Neural cell (in vitro differentiated cells): Measurements from ENCODE around the gene SETBP1.

Experiments used
- CTCF ChIP-seq: fragments of 450-650 bp; IDR thresholded peaks from 2 replicates; pipeline ENCODE4 v1.5.1; 2014; ENCODE audit warnings: antibody characterized with exemption, mild to moderate bottlenecking, moderate library complexity; ENCODE audit not compliant: poor library complexity, severe bottlenecking
- EZH2 ChIP-seq: fragments of 200-600, 300-800 bp; shearing (Covaris generic), sonication (generic); IDR thresholded peaks from 2 replicates; pipeline ENCODE4 v1.6.1; 2014; ENCODE audit warnings: antibody characterized with exemption, low read length, borderline replicate concordance, mild to moderate bottlenecking; ENCODE audit not compliant: insufficient read depth, poor library complexity, severe bottlenecking
- POLR2AphosphoS5 ChIP-seq: IDR thresholded peaks from 2 replicates; pipeline ENCODE4 v1.6.1; 2012
- REST ChIP-seq: IDR thresholded peaks from 2 replicates; pipeline ENCODE4 v1.6.1; 2012; ENCODE audit warnings: borderline replicate concordance
- TAF1 ChIP-seq: IDR thresholded peaks from 2 replicates; pipeline ENCODE4 v1.6.1; 2012; ENCODE audit warnings: low read depth

- TF ChIP-seq EZH2 (no peak), CTCF (no peak), TAF1 (no peak), REST (no peak), POLR2AphosphoS5 (no peak)
These were observed 263.8 kb downstream of the SETBP1 start for GRCh38 chr18:44944461-44944860.
